HepG2 (cell line): ENCODE results near the gene WNT9A. TPM values are rescaled to one million over a fixed set of nuclear protein-coding genes. Genes with fewer than 3 reads are reported as not detected.

ENCODE experiments used
- DR1 ChIP-seq: sonication (generic); formaldehyde crosslinking; IDR thresholded peaks from 2 replicates; pipeline ENCODE4 v1.8.0; 2021; ENCODE audit warnings: mild to moderate bottlenecking, missing genetic modification reagents, inconsistent platforms
- IKZF1 ChIP-seq: fragments of 450-650 bp; IDR thresholded peaks from 2 replicates; pipeline ENCODE4 v1.7.1; 2016
- MATR3 ChIP-seq: sonication (generic); formaldehyde crosslinking; IDR thresholded peaks from 2 replicates; pipeline ENCODE4 v1.4.0; 2020; ENCODE audit warnings: missing genetic modification reagents
- MIER3 ChIP-seq: IDR thresholded peaks from 2 replicates; pipeline ENCODE4 v1.6.1; 2016; ENCODE audit warnings: missing compliant biosample characterization, borderline replicate concordance
- NFE2L2 ChIP-seq: fragments of 150-350 bp; IDR thresholded peaks from 2 replicates; pipeline ENCODE4 v1.6.1; 2014; ENCODE audit warnings: low read length
- PAX8 ChIP-seq: sonication (generic); formaldehyde crosslinking; IDR thresholded peaks from 2 replicates; pipeline ENCODE4 v1.8.0; 2022; ENCODE audit warnings: mild to moderate bottlenecking, missing genetic modification reagents, borderline replicate concordance
- SIX1 ChIP-seq: sonication (generic); formaldehyde crosslinking; IDR thresholded peaks from 2 replicates; pipeline ENCODE4 v1.4.0; 2020; ENCODE audit warnings: missing genetic modification reagents, borderline replicate concordance
- SNAPC2 ChIP-seq: sonication (generic); formaldehyde crosslinking; IDR thresholded peaks from 2 replicates; pipeline ENCODE4 v1.8.1; 2022; ENCODE audit warnings: mild to moderate bottlenecking, missing genetic modification reagents
- SPEN ChIP-seq: sonication (generic); formaldehyde crosslinking; IDR thresholded peaks from 2 replicates; pipeline ENCODE4 v1.5.1; 2020; ENCODE audit warnings: low read depth, mild to moderate bottlenecking, missing genetic modification reagents
- ZBTB21 ChIP-seq: sonication (generic); formaldehyde crosslinking; IDR thresholded peaks from 2 replicates; pipeline ENCODE4 v1.4.0; 2020; ENCODE audit warnings: missing genetic modification reagents
- ZFY ChIP-seq: sonication (generic); formaldehyde crosslinking; IDR thresholded peaks from 2 replicates; pipeline ENCODE4 v1.4.0; 2020; ENCODE audit warnings: missing genetic modification reagents
- ZFYVE20 ChIP-seq: sonication (generic); formaldehyde crosslinking; IDR thresholded peaks from 2 replicates; pipeline ENCODE4 v1.8.0; 2023; ENCODE audit warnings: low read depth, mild to moderate bottlenecking, moderate library complexity, missing genetic modification reagents, borderline replicate concordance
- ZIK1 ChIP-seq: sonication (generic); formaldehyde crosslinking; IDR thresholded peaks from 2 replicates; pipeline ENCODE4 v1.5.0; 2020; ENCODE audit warnings: mild to moderate bottlenecking, low read depth, missing genetic modification reagents, borderline replicate concordance
- ZNF143 ChIP-seq: sonication (generic); formaldehyde crosslinking; IDR thresholded peaks from 2 replicates; pipeline ENCODE4 v1.4.0; 2020; ENCODE audit warnings: missing genetic modification reagents
- ZSCAN25 ChIP-seq: sonication (generic); formaldehyde crosslinking; IDR thresholded peaks from 2 replicates; pipeline ENCODE4 v1.8.0; 2022; ENCODE audit warnings: mild to moderate bottlenecking, missing genetic modification reagents
- polyA plus RNA-seq, 8 experiments: library from polyadenylated mRNA; depleted of rRNA in 3 of 8; stranded (reverse) in 7 of 8; unstranded in 1 of 8; fragments of >200 nt; fragmentation: Illumina TruSeq in 4 of 8; extraction: Trizol in 4 of 8; gene quantifications; 2 replicates each; pipeline versions ENCODE4 v1.2.1 to v1.2.3, GENCODE V29; 2011 to 2016; ENCODE audit warnings: low read depth in 4 of 8, missing spikeins in 1 of 8, mixed read lengths in 1 of 8; ENCODE audit not compliant: insufficient read depth in 1 of 8
- total RNA-seq, 5 experiments: library from RNA; depleted of rRNA; stranded (reverse); fragments of >200 nt; fragmentation: Illumina TruSeq; extraction: Trizol; gene quantifications; 2 replicates each; pipeline ENCODE4 v1.2.3, GENCODE V29; 2016; ENCODE audit warnings: low read depth in 1 of 5
- TF ChIP-seq, protein P1 (sequence below): sonication (generic); formaldehyde crosslinking; conservative IDR thresholded peaks from 2 replicates; pipeline ENCODE4 v1.8.0; 2022; ENCODE audit warnings: missing genetic modification reagents
- TF ChIP-seq, protein P2 (sequence below): sonication (generic); formaldehyde crosslinking; IDR thresholded peaks from 2 replicates; pipeline ENCODE4 v1.5.1; 2020; ENCODE audit warnings: mild to moderate bottlenecking, missing genetic modification reagents, moderate library complexity
- TF ChIP-seq, protein P3 (sequence below): sonication (generic); formaldehyde crosslinking; IDR thresholded peaks from 2 replicates; pipeline ENCODE4 v1.5.0; 2020; ENCODE audit warnings: mild to moderate bottlenecking, missing genetic modification reagents, moderate library complexity

Gene WNT9A
- total and polyA plus RNA-seq, 2 of the 13 experiments (the other 11 are each of a cell fraction or from before 2014, with no cell fraction given) = 0.04 TPM; not detected in 1

DNA sequence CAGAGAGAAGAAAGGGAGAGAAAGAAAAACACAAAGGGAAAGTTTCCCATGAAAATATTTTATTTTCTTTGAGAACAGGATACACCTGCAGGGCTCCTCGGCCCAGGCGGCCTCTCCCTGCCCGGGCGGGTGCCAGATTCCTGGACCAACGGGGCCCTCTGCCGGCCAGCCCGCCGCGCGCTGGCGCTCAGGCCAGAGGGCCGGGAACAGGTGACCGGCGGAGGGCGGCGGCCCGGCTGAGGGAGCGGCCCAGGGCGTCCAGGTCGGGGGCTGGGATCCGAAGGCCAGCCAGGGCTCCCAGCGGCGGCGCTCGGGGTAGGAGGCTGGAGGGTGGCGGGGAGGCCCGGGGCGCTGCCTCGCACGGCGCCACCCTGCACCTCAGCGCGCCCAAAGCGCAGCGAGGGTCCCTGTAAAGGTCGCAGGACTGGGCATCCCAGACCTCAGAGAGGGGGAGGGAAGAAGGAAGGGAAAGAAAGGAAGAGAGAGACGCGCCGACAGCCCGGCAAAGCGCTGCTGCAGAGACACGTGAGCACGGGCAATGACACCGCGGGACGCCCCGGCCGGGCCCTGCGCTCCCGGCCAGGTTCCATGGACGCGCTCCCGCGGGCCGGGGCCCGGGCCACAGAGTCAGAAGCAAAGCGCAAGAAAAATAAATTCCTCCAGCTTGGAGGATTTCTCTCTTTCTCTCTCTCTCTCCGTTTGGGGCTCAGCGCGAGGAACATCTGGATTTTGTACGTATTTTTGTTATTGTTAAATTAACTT, 927 bp downstream of the WNT9A start (continued):
- TF ChIP-seq ZIK1 (no peak), PAX8 (CRISPR knock-in tag) (no peak), SIX1 (CRISPR knock-in tag) (no peak), MATR3 (CRISPR knock-in tag) (no peak), ZBTB21 (no peak), ZFY (CRISPR knock-in tag) (peak; percentile 39; the same call in 1 of the 2 replicates), SNAPC2 (CRISPR knock-in tag) (no peak), NFE2L2 (no peak), IKZF1 (no peak), ZNF143 (CRISPR knock-in tag) (no peak), MIER3 (CRISPR knock-in tag) (no peak), DR1 (no peak), ZSCAN25 (CRISPR knock-in tag) (peak; percentile 52), ZFYVE20 (CRISPR knock-in tag) (no peak), SPEN (CRISPR knock-in tag) (peak; percentile 12; the same call in 1 of the 2 replicates)
- TF ChIP-seq, protein P1, sequence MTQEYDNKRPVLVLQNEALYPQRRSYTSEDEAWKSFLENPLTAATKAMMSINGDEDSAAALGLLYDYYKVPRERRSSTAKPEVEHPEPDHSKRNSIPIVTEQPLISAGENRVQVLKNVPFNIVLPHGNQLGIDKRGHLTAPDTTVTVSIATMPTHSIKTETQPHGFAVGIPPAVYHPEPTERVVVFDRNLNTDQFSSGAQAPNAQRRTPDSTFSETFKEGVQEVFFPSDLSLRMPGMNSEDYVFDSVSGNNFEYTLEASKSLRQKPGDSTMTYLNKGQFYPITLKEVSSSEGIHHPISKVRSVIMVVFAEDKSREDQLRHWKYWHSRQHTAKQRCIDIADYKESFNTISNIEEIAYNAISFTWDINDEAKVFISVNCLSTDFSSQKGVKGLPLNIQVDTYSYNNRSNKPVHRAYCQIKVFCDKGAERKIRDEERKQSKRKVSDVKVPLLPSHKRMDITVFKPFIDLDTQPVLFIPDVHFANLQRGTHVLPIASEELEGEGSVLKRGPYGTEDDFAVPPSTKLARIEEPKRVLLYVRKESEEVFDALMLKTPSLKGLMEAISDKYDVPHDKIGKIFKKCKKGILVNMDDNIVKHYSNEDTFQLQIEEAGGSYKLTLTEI (CRISPR knock-in tag) = no peak
- TF ChIP-seq, protein P2, sequence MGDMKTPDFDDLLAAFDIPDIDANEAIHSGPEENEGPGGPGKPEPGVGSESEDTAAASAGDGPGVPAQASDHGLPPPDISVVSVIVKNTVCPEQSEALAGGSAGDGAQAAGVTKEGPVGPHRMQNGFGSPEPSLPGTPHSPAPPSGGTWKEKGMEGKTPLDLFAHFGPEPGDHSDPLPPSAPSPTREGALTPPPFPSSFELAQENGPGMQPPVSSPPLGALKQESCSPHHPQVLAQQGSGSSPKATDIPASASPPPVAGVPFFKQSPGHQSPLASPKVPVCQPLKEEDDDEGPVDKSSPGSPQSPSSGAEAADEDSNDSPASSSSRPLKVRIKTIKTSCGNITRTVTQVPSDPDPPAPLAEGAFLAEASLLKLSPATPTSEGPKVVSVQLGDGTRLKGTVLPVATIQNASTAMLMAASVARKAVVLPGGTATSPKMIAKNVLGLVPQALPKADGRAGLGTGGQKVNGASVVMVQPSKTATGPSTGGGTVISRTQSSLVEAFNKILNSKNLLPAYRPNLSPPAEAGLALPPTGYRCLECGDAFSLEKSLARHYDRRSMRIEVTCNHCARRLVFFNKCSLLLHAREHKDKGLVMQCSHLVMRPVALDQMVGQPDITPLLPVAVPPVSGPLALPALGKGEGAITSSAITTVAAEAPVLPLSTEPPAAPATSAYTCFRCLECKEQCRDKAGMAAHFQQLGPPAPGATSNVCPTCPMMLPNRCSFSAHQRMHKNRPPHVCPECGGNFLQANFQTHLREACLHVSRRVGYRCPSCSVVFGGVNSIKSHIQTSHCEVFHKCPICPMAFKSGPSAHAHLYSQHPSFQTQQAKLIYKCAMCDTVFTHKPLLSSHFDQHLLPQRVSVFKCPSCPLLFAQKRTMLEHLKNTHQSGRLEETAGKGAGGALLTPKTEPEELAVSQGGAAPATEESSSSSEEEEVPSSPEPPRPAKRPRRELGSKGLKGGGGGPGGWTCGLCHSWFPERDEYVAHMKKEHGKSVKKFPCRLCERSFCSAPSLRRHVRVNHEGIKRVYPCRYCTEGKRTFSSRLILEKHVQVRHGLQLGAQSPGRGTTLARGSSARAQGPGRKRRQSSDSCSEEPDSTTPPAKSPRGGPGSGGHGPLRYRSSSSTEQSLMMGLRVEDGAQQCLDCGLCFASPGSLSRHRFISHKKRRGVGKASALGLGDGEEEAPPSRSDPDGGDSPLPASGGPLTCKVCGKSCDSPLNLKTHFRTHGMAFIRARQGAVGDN (CRISPR knock-in tag) = peak; percentile 50
- TF ChIP-seq, protein P3, sequence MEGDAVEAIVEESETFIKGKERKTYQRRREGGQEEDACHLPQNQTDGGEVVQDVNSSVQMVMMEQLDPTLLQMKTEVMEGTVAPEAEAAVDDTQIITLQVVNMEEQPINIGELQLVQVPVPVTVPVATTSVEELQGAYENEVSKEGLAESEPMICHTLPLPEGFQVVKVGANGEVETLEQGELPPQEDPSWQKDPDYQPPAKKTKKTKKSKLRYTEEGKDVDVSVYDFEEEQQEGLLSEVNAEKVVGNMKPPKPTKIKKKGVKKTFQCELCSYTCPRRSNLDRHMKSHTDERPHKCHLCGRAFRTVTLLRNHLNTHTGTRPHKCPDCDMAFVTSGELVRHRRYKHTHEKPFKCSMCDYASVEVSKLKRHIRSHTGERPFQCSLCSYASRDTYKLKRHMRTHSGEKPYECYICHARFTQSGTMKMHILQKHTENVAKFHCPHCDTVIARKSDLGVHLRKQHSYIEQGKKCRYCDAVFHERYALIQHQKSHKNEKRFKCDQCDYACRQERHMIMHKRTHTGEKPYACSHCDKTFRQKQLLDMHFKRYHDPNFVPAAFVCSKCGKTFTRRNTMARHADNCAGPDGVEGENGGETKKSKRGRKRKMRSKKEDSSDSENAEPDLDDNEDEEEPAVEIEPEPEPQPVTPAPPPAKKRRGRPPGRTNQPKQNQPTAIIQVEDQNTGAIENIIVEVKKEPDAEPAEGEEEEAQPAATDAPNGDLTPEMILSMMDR = peak; percentile 82
